Measurements from ENCODE around the gene CAP2. TPM values are rescaled to one million over a fixed set of nuclear protein-coding genes. Genes with fewer than 3 reads are reported as not detected.
"Not testable (repeated sequence)": the region's sequence is repeated elsewhere in the genome, so short reads cannot be mapped to it uniquely, and the experiment has no call there.

The CAP2 gene
- total RNA-seq, 2 donors from 2014 or later: not detected

DNA sequence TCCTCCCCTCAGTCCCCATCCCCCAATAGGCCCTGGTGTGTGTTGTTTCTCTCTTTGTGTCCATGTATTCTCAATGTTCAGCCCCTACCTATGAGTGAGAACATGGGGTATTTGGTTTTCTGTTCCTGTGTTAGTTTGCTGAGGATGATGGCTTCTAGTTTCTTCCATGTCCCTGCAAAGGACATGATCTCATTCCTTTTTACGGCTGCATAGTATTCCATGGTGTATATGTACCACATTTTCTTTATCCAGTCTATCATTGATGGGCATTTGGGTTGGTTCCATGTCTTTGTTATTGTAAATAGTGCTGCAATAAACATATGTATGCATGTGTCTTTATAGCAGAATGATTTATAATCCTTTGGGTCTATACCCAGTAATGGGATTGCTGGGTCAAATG lies 21.0 kb downstream of the CAP2 start:
- not testable (repeated sequence) for H3K27ac Mint-ChIP-seq; ATAC-seq; H3K4me1 Mint-ChIP-seq; H3K9me3 ChIP-seq (ENCODE audit: control insufficient read depth, low read length, poor library complexity, severe bottlenecking); DNase-seq; H3K4me3 Mint-ChIP-seq; H3K36me3 Mint-ChIP-seq (ENCODE audit: low read depth)
- H3K27me3 Mint-ChIP-seq: peaks cover 40% of the 10 kb centered on the region

DNA sequence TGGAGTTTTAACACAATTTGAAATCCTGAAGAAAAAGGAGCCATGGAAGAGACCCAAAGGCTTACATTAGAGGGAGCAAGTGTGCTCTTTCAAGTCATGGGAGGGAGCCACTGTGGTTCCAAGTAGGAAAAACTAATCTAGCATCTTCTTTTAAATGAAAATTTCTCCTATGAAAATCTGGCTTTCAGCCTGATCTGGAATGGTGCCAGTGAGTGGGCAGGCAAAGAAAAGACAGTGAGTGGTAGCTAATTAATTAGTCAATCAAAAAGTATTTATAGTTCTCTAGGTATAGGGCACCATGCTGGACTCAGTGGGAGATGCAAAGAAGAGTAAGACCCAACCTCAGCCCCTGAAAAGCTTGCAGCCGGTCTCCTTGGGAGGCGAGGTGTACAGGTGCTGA lies 21.9 kb downstream of the CAP2 start:
- no peak for ATAC-seq
- Mint-ChIP-seq H3K4me3 (no peak overlapping the region), H3K36me3 (ENCODE audit: low read depth) (no peaks in the 10 kb centered on the region)

DNA sequence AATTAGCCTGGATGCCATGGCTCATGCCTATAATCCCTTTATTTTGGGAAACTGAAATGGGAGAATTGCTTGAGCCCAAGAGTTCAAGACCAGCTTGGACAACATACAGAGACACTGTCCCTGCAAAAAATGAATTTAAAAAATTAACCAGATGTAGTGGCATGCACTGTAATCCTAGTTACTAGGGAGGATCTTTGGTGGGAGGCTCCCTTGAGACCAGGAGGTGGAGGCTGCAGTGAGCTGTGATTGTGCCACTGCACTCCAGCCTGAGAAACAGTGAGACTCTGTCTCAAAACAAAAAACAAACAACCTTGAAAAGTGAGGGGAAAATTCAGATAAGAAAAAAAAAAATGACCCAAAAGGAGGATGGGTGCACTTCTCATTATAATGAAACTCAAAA lies 23.4 kb downstream of the CAP2 start:
- Mint-ChIP-seq H3K4me3 (no peak overlapping the region), H3K27ac (no peak overlapping the region)

More for the DNA sequence above, 21.9 kb downstream of the CAP2 start:
- DNase-seq: no peak
- Mint-ChIP-seq H3K27ac (no peak overlapping the region), H3K4me1 (no peaks in the 10 kb centered on the region), H3K27me3 (peaks cover 40% of the 10 kb centered on the region)
- H3K9me3 ChIP-seq (ENCODE audit: control insufficient read depth, low read length, poor library complexity, severe bottlenecking): no peaks in the 10 kb centered on the region

DNA sequence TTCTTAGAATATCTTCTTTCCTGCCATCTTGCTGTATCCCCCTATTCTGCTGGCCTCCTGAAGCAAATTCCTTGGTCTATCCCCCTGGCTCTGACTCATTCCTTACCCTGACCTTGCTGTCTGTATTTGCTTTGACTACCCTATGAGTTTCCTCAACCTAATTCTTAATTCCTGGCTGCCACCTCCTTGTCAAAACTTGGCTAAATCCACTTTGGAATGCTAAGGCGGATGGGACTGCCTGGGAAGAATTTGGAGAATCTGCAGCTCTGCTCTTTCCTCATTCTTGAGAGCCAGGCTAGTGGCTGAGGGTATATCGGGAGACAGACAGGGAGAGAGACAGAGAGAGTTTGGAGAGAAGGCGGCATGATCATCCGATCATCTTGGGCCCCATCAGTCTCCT lies 24.4 kb downstream of the CAP2 start:
- Mint-ChIP-seq H3K27me3 (peaks cover 43% of the 10 kb centered on the region), H3K4me3 (no peak overlapping the region), H3K36me3 (ENCODE audit: low read depth) (no peaks in the 10 kb centered on the region), H3K27ac (no peak overlapping the region), H3K4me1 (no peaks in the 10 kb centered on the region)
- no peak for ATAC-seq
- no peaks in the 10 kb centered on the region for H3K9me3 ChIP-seq (ENCODE audit: control insufficient read depth, low read length, poor library complexity, severe bottlenecking)
- DNase-seq: no peak

More for the DNA sequence above, 23.4 kb downstream of the CAP2 start:
- no peaks in the 10 kb centered on the region for H3K36me3 Mint-ChIP-seq (ENCODE audit: low read depth)
- no peaks in the 10 kb centered on the region for H3K9me3 ChIP-seq (ENCODE audit: control insufficient read depth, low read length, poor library complexity, severe bottlenecking)
- DNase-seq (no peak), ATAC-seq (no peak)
- H3K27me3 Mint-ChIP-seq: peaks cover 51% of the 10 kb centered on the region
- H3K4me1 Mint-ChIP-seq: no peaks in the 10 kb centered on the region

DNA sequence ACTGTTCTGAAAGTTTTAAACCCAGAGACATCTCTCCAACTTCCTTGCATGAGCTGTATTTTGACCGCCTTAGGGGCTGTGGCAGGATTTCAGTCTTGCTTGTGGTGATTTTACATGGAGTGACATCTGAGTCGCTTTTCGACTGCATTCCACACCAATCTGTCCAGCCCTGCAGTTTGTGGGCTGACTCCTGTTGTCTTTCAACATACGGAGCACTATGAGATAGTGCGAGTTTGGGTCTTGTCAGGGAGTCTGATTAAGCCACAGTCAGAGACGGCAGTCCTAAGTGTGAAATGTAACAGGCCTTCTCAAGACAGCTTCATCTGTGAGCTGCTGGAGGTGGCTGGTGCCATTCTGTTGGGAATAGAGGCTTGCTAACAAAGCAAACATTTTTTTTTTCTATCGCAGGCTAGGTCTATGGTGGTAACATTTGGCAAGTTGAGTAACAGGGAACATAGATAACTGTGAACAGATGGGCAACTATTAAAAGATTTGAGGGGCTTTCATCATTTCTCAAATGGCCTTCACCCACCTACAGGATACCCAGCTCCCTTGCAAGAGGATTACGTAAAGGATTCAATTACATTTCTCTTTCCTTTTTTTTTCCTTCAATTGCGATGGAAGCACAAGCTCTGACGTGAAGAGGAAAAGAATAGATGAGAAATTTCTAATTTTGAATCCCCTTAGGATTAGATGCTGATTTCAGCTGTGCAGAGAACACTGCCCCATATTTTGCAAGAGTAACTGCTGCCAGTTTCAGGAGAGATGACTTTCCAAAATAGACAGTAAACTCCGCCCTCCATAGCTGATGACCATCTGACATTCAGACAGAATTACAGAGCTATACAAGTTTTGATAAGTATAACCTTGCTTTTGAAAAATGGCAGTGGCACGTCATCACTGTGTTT lies 25.1 kb downstream of the CAP2 start:
- DNase-seq: no peak
- Mint-ChIP-seq H3K4me1 (no peaks in the 10 kb centered on the region), H3K36me3 (ENCODE audit: low read depth) (no peaks in the 10 kb centered on the region), H3K27me3 (peaks cover 43% of the 10 kb centered on the region), H3K4me3 (no peak overlapping the region), H3K27ac (no peak overlapping the region)
- H3K9me3 ChIP-seq (ENCODE audit: control insufficient read depth, low read length, poor library complexity, severe bottlenecking): no peaks in the 10 kb centered on the region
- ATAC-seq: no peak

DNA sequence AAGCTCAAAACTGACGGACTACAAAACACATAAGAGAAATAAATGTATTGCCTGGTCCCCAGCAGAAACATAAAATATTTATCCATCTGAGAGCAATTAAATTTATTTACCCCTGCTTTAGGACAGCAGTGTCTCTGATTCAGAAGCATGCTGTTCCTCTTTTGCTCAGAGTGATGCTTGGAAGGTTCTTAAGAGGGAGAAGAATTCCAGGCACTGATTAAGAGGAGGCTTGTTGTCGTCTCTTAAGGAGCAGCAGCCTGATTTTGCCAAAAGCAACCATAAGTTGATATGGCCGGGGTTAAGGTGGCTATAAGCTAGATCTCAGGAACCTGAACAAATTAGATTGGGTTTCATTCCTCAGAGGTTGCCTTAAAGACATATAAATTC lies 25.8 kb downstream of the CAP2 start:
- H3K4me1 Mint-ChIP-seq: no peaks in the 10 kb centered on the region
- no peak overlapping the region for H3K27ac Mint-ChIP-seq
- no peaks in the 10 kb centered on the region for H3K9me3 ChIP-seq (ENCODE audit: control insufficient read depth, low read length, poor library complexity, severe bottlenecking)
- ATAC-seq (no peak), DNase-seq (no peak)
- no peaks in the 10 kb centered on the region for H3K36me3 Mint-ChIP-seq (ENCODE audit: low read depth)
- peaks cover 43% of the 10 kb centered on the region for H3K27me3 Mint-ChIP-seq
- no peak overlapping the region for H3K4me3 Mint-ChIP-seq

DNA sequence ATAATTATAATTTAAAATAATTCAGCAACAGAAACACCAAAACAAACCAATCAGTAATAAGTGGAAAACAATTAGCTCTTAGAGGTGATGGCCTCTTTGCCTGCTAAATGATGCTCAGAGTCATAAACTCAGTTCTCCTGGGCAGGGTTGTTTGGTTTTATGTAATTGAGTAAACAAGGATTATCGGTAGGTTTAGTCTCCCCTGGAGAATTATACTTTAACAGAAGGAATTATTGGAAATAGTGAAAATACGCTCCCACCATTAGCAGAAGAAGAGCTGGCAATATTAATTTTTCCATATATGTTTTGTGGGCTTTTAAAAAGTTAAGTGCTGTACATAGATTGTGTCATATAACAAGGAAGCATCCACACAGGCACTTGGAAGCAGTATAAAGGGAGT lies 27.0 kb downstream of the CAP2 start:
- no peak for DNase-seq
- Mint-ChIP-seq H3K4me3 (no peak overlapping the region), H3K27me3 (peaks cover 51% of the 10 kb centered on the region), H3K4me1 (no peaks in the 10 kb centered on the region), H3K27ac (no peak overlapping the region), H3K36me3 (ENCODE audit: low read depth) (no peaks in the 10 kb centered on the region)
- ATAC-seq: no peak
- H3K9me3 ChIP-seq (ENCODE audit: control insufficient read depth, low read length, poor library complexity, severe bottlenecking): no peaks in the 10 kb centered on the region

DNA sequence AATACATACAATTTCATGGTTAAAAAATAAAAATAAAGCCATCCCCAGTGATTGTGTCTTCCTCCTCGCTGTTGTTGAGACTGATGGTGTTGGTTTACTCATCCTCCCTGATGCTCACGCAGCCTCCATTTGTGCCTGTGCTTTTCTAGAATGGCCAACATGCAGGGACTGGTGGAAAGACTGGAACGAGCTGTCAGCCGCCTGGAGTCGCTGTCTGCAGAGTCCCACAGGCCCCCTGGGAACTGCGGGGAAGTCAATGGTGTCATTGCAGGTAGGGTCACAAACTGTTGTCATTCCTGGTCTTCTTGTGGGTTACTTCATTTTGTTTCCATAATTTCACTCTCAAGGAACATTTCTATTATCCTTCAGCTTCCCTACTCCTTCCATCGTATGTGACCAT lies 28.0 kb downstream of the CAP2 start:
- Mint-ChIP-seq H3K4me3 (no peak overlapping the region), H3K27me3 (peaks cover 46% of the 10 kb centered on the region), H3K4me1 (no peaks in the 10 kb centered on the region), H3K27ac (no peak overlapping the region), H3K36me3 (ENCODE audit: low read depth) (no peaks in the 10 kb centered on the region)
- no peaks in the 10 kb centered on the region for H3K9me3 ChIP-seq (ENCODE audit: control insufficient read depth, low read length, poor library complexity, severe bottlenecking)
- DNase-seq (no peak), ATAC-seq (no peak)

DNA sequence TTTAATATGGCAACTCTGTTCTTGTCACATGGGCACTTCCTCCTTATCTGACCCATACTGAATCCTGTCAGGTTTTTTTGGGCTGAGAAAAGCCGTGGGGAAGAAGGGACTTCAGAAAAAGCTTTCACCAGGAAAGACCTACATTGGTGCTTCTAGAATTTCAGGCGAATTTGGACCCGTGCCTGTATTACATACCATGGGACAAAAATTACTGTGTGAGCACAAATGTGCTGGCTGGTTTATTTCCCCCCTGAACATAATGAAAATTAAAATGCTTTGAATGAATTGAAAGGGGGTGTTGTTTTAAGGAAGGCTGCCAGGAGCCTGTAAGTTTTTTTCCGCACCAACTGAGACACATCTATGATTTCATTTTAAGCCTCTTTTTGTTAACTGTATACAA lies 29.6 kb downstream of the CAP2 start:
- H3K4me3 Mint-ChIP-seq: no peak overlapping the region
- no peaks in the 10 kb centered on the region for H3K36me3 Mint-ChIP-seq (ENCODE audit: low read depth)
- no peak for DNase-seq
- ATAC-seq: no peak
- no peak overlapping the region for H3K27ac Mint-ChIP-seq
- no peaks in the 10 kb centered on the region for H3K9me3 ChIP-seq (ENCODE audit: control insufficient read depth, low read length, poor library complexity, severe bottlenecking)
- peaks cover 34% of the 10 kb centered on the region for H3K27me3 Mint-ChIP-seq
- H3K4me1 Mint-ChIP-seq: no peaks in the 10 kb centered on the region

DNA sequence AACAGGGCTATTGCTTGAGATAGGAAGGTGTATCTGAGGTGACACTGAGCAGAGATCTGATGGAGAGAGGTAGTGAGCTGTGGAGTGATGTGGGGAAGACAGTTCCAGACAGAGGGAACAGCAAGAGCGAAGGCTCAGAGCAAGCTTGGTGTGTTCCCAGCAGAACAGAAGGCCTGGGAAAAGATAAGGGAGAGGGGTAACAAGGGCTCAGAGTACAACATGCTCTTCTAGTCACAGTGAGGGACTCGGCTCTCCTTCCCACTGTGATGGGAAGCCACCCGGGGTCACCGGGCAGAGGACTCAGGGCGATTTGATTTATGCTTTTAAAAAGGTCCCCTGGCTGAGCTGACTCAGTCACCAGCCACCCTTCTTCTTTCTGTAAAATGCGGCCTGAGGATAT lies 33.7 kb downstream of the CAP2 start:
- Mint-ChIP-seq H3K27me3 (peaks cover 20% of the 10 kb centered on the region), H3K4me3 (no peak overlapping the region), H3K36me3 (ENCODE audit: low read depth) (no peaks in the 10 kb centered on the region), H3K4me1 (no peaks in the 10 kb centered on the region), H3K27ac (no peak overlapping the region)
- H3K9me3 ChIP-seq (ENCODE audit: control insufficient read depth, low read length, poor library complexity, severe bottlenecking): no peaks in the 10 kb centered on the region
- DNase-seq (no peak), ATAC-seq (no peak)

DNA sequence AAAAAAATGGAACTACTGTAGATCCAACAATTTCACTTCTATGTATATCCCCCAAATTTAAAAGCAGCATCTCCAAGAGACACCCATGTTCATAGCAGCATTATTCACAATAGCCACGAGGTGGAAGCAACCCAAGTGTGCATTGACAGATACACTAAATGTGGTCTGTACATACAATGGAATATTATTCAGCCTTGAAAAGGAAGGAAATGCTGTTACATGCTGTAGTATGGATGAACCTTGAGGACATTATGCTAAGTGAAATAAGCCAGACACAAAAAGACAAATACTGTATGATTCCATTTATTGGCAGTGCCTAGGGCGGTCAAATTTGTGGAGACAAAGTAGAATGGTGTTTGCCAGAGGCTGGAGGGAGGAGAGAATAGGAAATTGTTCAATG lies 34.2 kb downstream of the CAP2 start:
- peaks cover 20% of the 10 kb centered on the region for H3K27me3 Mint-ChIP-seq
- ATAC-seq: no peak

DNA sequence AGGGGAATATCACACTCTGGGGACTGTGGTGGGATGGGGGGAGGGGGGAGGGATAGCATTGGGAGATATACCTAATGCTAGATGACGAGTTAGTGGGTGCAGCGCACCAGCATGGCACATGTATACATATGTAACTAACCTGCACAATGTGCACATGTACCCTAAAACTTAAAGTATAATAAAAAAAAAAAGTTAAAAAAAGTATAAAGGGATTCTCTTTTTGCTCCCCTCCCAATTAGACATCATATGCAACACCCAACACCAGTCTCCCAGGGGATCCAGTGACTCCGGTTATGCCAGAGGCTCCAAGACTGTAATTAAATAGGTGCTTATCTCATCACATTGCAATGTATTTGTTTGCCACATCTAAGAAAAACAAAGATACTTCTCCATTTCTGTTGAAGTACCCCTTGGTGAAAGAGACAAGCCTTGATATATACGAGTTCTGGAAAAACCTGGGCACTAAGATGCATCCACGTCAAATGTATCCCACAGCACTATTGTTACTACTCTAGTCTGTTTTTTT lies 35.3 kb downstream of the CAP2 start:
- H3K4me1 Mint-ChIP-seq; DNase-seq; H3K36me3 Mint-ChIP-seq (ENCODE audit: low read depth); H3K4me3 Mint-ChIP-seq; H3K27ac Mint-ChIP-seq; H3K9me3 ChIP-seq (ENCODE audit: control insufficient read depth, low read length, poor library complexity, severe bottlenecking); ATAC-seq: not testable (repeated sequence)
- H3K27me3 Mint-ChIP-seq: peaks cover 20% of the 10 kb centered on the region

More for the DNA sequence above, 34.2 kb downstream of the CAP2 start:
- no peaks in the 10 kb centered on the region for H3K9me3 ChIP-seq (ENCODE audit: control insufficient read depth, low read length, poor library complexity, severe bottlenecking)
- H3K4me1 Mint-ChIP-seq: no peaks in the 10 kb centered on the region
- H3K36me3 Mint-ChIP-seq (ENCODE audit: low read depth): no peaks in the 10 kb centered on the region
- no peak overlapping the region for H3K4me3 Mint-ChIP-seq
- no peak for DNase-seq
- no peak overlapping the region for H3K27ac Mint-ChIP-seq

DNA sequence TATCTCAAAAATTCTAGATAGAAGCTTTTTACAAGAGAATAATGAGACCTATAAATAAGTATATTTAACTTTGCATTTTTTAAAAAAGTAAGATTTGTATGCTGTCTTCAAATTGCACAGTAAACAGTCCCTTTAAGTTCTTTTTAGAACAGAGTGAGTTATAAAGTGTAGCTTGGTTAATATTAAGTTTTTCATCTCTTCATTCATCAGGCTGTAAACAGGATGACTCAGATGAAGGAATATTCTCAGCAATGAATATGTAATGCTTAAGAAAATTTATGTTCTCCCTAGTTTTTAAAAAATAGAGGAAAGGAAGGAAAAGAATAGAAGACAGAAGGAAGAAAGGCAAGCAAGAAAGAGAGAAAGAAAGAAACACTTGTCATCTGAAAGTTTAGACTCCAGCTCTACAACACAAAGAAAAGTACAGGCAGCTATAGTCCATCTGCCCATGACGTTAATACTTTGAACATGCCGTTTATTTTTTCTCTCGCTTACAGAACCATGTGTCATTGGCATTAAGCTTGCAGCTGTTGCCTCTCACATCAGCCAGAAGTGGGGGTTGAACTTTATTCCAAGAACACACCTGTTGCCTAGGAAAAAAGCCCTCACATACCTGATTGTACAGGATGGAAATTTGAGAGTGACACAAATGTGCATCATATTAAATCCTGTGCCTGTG lies 36.1 kb downstream of the CAP2 start:
- no peak for DNase-seq
- H3K36me3 Mint-ChIP-seq (ENCODE audit: low read depth): no peaks in the 10 kb centered on the region
- no peak for ATAC-seq
- no peaks in the 10 kb centered on the region for H3K9me3 ChIP-seq (ENCODE audit: control insufficient read depth, low read length, poor library complexity, severe bottlenecking)
- H3K27me3 Mint-ChIP-seq: peaks cover 20% of the 10 kb centered on the region
- no peak overlapping the region for H3K4me3 Mint-ChIP-seq
- H3K4me1 Mint-ChIP-seq: no peaks in the 10 kb centered on the region
- H3K27ac Mint-ChIP-seq: no peak overlapping the region

All from T-helper 17 cell (primary cell).